Astrocyte (in vitro differentiated cells and primary cell): ENCODE measurements around the gene CYLD. TPM values are rescaled to one million over a fixed set of nuclear protein-coding genes. Genes with fewer than 3 reads are reported as not detected.

Experiments used
- DNase-seq: peaks from one replicate; pipeline ENCODE4 v3.0.0-alpha.2; 2010; ENCODE audit warnings: low read depth
- FAIRE-seq: peaks from 2 replicates; lab custom pipeline; 2011; peaks lifted over from hg19 to GRCh38; lab: Jason Lieb, UNC
- H2AFZ ChIP-seq: 2 replicates; pipeline ENCODE4 v1.6.0; 2012; ENCODE audit warnings: low read depth, low read length, inconsistent platforms
- H3K27ac ChIP-seq: 2 replicates; pipeline ENCODE4 v1.5.1; 2011; ENCODE audit warnings: low read depth, low read length, inconsistent platforms
- H3K27me3 ChIP-seq: 2 replicates; pipeline ENCODE4 v1.6.0; 2011; ENCODE audit warnings: low read length, inconsistent platforms; ENCODE audit not compliant: insufficient read depth
- H3K36me3 ChIP-seq: 2 replicates; pipeline ENCODE4 v1.5.1; 2011; ENCODE audit warnings: low read length, inconsistent platforms; ENCODE audit not compliant: insufficient read depth
- H3K4me1 ChIP-seq: 2 replicates; pipeline ENCODE4 v1.5.1; 2011; ENCODE audit warnings: low read length, inconsistent platforms; ENCODE audit not compliant: insufficient read depth
- H3K4me2 ChIP-seq: 2 replicates; pipeline ENCODE4 v1.6.0; 2012; ENCODE audit warnings: low read length, inconsistent platforms
- H3K4me3 ChIP-seq: 2 replicates; pipeline ENCODE4 v1.5.1; 2011; ENCODE audit warnings: low read depth, mild to moderate bottlenecking, low read length, inconsistent platforms; ENCODE audit not compliant: insufficient read depth
- H3K79me2 ChIP-seq: 2 replicates; pipeline ENCODE4 v1.6.0; 2012; ENCODE audit warnings: mild to moderate bottlenecking, low read length, inconsistent platforms; ENCODE audit not compliant: insufficient read depth
- H3K9ac ChIP-seq: 2 replicates; pipeline ENCODE4 v1.6.0; 2012; ENCODE audit warnings: mild to moderate bottlenecking, low read length, inconsistent platforms
- H3K9me3 ChIP-seq: 2 replicates; pipeline ENCODE4 v1.5.1; 2012; ENCODE audit warnings: low read depth, mild to moderate bottlenecking, low read length, inconsistent platforms; ENCODE audit not compliant: insufficient read depth
- H4K20me1 ChIP-seq: 2 replicates; pipeline ENCODE4 v1.6.0; 2012; ENCODE audit warnings: low read length, inconsistent platforms; ENCODE audit not compliant: insufficient read depth
- H3K27ac Mint-ChIP-seq: one replicate; pipeline ENCODE4 v1.8.0; 2021; ENCODE audit warnings: mild to moderate bottlenecking, mixed read lengths; ENCODE audit not compliant: unreplicated experiment
- H3K27me3 Mint-ChIP-seq: one replicate; pipeline ENCODE4 v1.8.0; 2021; ENCODE audit warnings: low read depth, mixed read lengths; ENCODE audit not compliant: unreplicated experiment
- H3K36me3 Mint-ChIP-seq: one replicate; pipeline ENCODE4 v1.8.0; 2021; ENCODE audit warnings: low read depth, mixed read lengths; ENCODE audit not compliant: unreplicated experiment
- H3K4me1 Mint-ChIP-seq: one replicate; pipeline ENCODE4 v1.8.0; 2021; ENCODE audit warnings: low read depth, mixed read lengths; ENCODE audit not compliant: unreplicated experiment
- H3K4me3 Mint-ChIP-seq: one replicate; pipeline ENCODE4 v1.8.0; 2021; ENCODE audit warnings: mild to moderate bottlenecking, moderate library complexity, mixed read lengths; ENCODE audit not compliant: unreplicated experiment
- H3K9me3 Mint-ChIP-seq: one replicate; pipeline ENCODE4 v1.8.0; 2021; ENCODE audit warnings: mild to moderate bottlenecking, mixed read lengths; ENCODE audit not compliant: unreplicated experiment
- EZH2 ChIP-seq: IDR thresholded peaks from 2 replicates; pipeline ENCODE4 v1.6.1; 2012; ENCODE audit warnings: mild to moderate bottlenecking, low read length, inconsistent platforms; ENCODE audit not compliant: insufficient read depth
- total RNA-seq: library from RNA; stranded (reverse); gene quantifications from 2 replicates; pipeline ENCODE4 v1.2.1, GENCODE V29; 2021
- TF ChIP-seq, protein P1 (sequence below): IDR thresholded peaks from 2 replicates; pipeline ENCODE4 v1.5.1; 2011; ENCODE audit warnings: low read depth, mild to moderate bottlenecking, inconsistent platforms, low read length, moderate library complexity; ENCODE audit not compliant: insufficient read depth

CYLD gene
- total RNA-seq, 1 donor from 2014 or later = 34.2 TPM

DNA sequence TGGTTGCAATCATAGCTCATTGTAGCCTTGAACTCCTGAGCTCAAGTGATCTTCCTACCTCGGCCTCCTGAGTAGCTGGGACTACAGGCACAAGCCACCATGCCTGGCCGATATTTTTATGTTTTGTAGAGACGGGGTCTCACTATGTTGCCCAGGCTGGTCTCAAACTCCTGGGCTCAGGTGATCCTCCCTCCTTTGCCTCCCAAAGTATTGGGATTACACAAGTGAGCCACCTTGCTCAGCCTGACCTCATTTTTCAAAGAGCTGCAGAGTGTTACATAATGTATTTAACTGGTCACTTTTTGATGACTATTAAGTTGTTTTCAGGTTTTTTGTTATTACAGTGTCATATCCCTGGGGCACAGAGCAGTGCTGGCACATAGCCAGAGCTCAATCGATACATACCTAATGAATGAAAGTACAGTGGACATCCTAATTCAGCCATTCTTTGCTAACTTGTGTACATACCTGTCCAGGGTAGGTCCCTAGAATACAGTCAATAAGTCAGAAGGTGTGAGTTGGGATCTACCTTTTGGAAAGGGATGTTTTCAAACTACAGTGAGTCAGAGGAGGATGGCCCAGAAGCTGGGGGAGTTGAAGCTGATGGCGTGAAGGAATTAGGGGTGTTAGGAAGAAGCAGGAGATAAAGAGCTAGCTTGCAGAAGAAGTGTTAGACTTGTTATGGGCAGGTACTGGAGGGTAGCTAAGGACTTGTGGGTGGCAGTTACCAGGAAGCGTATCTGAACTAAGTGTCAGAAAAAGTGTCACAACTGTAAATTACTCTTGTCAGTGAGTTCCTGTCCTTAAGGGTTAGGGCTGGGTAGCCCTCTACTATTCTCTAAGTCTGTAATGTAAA lies 20.1 kb upstream of the CYLD start:
- Histone ChIP-seq H3K9ac (no peak overlapping the region), H3K4me3 (no peak overlapping the region), H3K4me1 (no peaks in the 10 kb centered on the region), H3K36me3 (no peaks in the 10 kb centered on the region), H3K9me3 (no peaks in the 10 kb centered on the region), H4K20me1 (no peaks in the 10 kb centered on the region), H2AFZ (no peak overlapping the region), H3K79me2 (no peaks in the 10 kb centered on the region), H3K4me2 (no peak overlapping the region), H3K27me3 (no peaks in the 10 kb centered on the region), H3K27ac (no peak overlapping the region)
- no peaks in the 10 kb centered on the region for H3K36me3 Mint-ChIP-seq
- no peak overlapping the region for H3K27ac Mint-ChIP-seq
- H3K9me3 Mint-ChIP-seq = peaks cover 9% of the 10 kb centered on the region
- no peak for DNase-seq
- peaks cover 6% of the 10 kb centered on the region for H3K27me3 Mint-ChIP-seq
- no peak overlapping the region for H3K4me3 Mint-ChIP-seq
- no peak for TF ChIP-seq EZH2
- TF ChIP-seq, protein P1, sequence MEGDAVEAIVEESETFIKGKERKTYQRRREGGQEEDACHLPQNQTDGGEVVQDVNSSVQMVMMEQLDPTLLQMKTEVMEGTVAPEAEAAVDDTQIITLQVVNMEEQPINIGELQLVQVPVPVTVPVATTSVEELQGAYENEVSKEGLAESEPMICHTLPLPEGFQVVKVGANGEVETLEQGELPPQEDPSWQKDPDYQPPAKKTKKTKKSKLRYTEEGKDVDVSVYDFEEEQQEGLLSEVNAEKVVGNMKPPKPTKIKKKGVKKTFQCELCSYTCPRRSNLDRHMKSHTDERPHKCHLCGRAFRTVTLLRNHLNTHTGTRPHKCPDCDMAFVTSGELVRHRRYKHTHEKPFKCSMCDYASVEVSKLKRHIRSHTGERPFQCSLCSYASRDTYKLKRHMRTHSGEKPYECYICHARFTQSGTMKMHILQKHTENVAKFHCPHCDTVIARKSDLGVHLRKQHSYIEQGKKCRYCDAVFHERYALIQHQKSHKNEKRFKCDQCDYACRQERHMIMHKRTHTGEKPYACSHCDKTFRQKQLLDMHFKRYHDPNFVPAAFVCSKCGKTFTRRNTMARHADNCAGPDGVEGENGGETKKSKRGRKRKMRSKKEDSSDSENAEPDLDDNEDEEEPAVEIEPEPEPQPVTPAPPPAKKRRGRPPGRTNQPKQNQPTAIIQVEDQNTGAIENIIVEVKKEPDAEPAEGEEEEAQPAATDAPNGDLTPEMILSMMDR = no peak
- no peak for FAIRE-seq
- no peaks in the 10 kb centered on the region for H3K4me1 Mint-ChIP-seq

DNA sequence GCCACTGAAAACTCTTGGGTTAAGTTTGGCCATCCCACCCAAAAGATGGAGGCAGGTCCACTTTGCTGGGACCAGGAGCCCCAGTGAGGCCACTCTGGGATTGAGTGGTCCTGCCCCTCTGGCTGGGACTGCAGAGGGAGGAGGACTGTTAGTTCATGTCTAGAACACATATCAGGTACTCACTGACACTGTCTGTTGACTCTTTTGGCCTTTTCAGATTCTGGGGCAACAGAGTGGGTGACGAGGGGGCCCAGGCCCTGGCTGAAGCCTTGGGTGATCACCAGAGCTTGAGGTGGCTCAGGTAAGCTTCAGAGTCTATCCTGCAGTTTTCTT lies 19.5 kb upstream of the CYLD start:
- TF ChIP-seq, protein P1 = no peak
- TF ChIP-seq EZH2 = no peak
- H3K4me1 Mint-ChIP-seq = no peaks in the 10 kb centered on the region
- no peaks in the 10 kb centered on the region for H3K79me2 ChIP-seq
- no peaks in the 10 kb centered on the region for H3K27me3 ChIP-seq
- no peak overlapping the region for H3K27ac ChIP-seq
- H4K20me1 ChIP-seq = no peaks in the 10 kb centered on the region
- H3K9me3 ChIP-seq = no peaks in the 10 kb centered on the region
- H3K27ac Mint-ChIP-seq = no peak overlapping the region
- H3K4me1 ChIP-seq = no peaks in the 10 kb centered on the region
- peaks cover 9% of the 10 kb centered on the region for H3K9me3 Mint-ChIP-seq
- no peak overlapping the region for H3K9ac ChIP-seq
- DNase-seq (no peak), FAIRE-seq (no peak)
- H3K4me3 Mint-ChIP-seq = no peak overlapping the region
- no peak overlapping the region for H3K4me2 ChIP-seq
- peaks cover 5% of the 10 kb centered on the region for H3K27me3 Mint-ChIP-seq
- H3K36me3 ChIP-seq = no peaks in the 10 kb centered on the region
- no peak overlapping the region for H3K4me3 ChIP-seq
- H3K36me3 Mint-ChIP-seq = no peaks in the 10 kb centered on the region
- H2AFZ ChIP-seq = no peak overlapping the region

DNA sequence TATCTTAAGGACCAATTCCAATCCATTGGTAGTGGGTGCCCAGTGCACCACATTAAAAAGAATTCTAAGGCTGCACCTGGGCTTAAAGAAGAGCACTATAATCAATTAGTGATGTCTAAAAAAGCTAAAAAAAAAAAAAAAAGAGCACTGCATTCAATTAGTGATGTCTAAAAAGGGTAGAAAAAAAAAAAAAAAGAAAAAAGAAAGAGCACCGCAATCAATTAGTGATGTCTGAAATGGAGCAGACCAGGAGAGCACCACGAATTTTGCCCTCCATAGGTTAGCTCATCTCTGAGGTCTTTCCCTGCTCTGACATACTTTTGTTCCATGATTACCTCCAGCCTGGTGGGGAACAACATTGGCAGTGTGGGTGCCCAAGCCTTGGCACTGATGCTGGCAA lies 18.9 kb upstream of the CYLD start:
- Mint-ChIP-seq H3K4me1 (no peaks in the 10 kb centered on the region), H3K36me3 (no peaks in the 10 kb centered on the region), H3K9me3 (peaks cover 9% of the 10 kb centered on the region), H3K27me3 (peaks cover 5% of the 10 kb centered on the region), H3K27ac (peak overlapping the region; percentile 20), H3K4me3 (no peak overlapping the region)
- TF ChIP-seq, protein P1 = no peak
- no peak for TF ChIP-seq EZH2
- Histone ChIP-seq H2AFZ (no peak overlapping the region), H3K36me3 (no peaks in the 10 kb centered on the region), H3K4me3 (no peak overlapping the region), H3K79me2 (no peaks in the 10 kb centered on the region), H3K4me2 (no peak overlapping the region), H3K27me3 (no peaks in the 10 kb centered on the region), H3K27ac (no peak overlapping the region), H3K9me3 (no peaks in the 10 kb centered on the region), H3K4me1 (no peaks in the 10 kb centered on the region), H4K20me1 (no peaks in the 10 kb centered on the region), H3K9ac (no peak overlapping the region)
- DNase-seq (no peak), FAIRE-seq (no peak)
